Ammon's horn (tissue), 1 donor: ENCODE measurements around the gene CFAP221.

Source experiments
- DNase-seq: peaks from one replicate; pipeline ENCODE4 v3.0.0-alpha.2; 2016; ENCODE audit warnings: low spot score

Gene CFAP221

GRCh38 chr2:119699016-119699606 lies 154.9 kb downstream of the CFAP221 start:
- DNase-seq = no peak

GRCh38 chr2:119700866-119701265 lies 156.6 kb downstream of the CFAP221 start:
- no peak for DNase-seq

- no peak for DNase-seq
Observed at GRCh38 chr2:119701352-119701751, 157.1 kb downstream of the CFAP221 start.

DNA sequence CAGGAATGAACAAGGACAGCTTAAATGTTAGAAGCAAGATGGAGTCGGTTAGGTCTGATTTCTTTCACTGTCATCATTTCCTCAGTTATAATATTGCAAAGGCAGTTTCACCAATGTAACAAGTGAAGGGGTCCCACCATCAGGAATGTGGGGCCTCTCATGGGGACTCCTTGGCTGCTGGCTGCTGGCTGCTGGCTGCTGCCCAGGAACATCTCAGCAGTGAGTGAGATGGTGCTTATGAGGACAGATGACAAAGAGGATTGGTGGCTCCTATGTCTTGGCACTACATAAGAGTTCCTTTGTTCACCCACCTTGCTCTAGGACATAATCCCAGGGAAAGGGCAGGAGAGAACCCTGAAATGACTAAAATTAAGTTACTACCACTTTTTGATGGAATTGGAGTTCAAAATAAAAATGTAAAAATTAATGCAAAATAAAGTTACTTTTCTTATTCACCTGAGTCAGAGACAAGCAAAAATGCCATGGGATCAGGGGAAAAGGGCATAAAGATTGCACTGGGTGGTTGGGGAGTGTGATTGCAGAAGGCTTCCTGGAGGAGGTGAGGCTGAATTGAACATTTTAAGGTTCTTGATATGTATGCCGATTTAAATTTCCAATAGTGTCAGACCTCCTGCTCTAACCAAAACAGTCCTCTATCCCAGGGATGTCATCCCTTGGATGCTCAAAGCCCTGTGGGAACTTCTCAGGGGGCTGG lies 158.1 kb downstream of the CFAP221 start:
- DNase-seq = no peak

GRCh38 chr2:119702918-119703401 lies 158.7 kb downstream of the CFAP221 start:
- DNase-seq = peak; percentile 75

GRCh38 chr2:119703526-119703925 lies 159.3 kb downstream of the CFAP221 start:
- DNase-seq = no peak

GRCh38 chr2:119704670-119705120 lies 160.4 kb downstream of the CFAP221 start:
- DNase-seq = no peak

DNA sequence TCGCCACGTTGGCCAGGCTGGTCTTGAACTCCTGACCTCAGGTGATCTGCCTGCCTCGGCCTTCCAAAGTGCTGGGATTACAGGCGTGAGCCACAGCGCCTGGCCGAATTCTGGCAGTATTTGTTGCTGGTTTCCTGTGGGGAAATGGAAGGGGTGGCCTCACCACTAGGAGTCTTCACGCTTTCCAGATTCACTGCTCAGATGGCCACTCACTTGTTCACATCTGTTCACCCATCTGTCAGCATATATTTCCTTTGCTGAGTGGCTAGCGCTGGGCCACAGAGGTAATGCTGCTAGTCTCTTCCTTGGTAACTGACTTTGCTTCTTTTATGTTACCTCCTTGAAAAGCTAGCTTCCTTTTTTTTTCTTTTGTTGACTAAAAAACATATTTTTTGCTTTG lies 162.0 kb downstream of the CFAP221 start:
- no peak for DNase-seq
